GM12872 (cell line): ENCODE data around the gene FUT7.

Experiments
- CTCF ChIP-seq: IDR thresholded peaks from 3 replicates; pipeline ENCODE4 v1.5.1; 2011; ENCODE audit warnings: low read depth, mild to moderate bottlenecking, low read length, moderate library complexity; ENCODE audit not compliant: insufficient read depth

Gene FUT7

GRCh38 chr9:137019891-137020683 is 11.8 kb downstream of the FUT7 start:
- no peak for TF ChIP-seq CTCF

- TF ChIP-seq CTCF = no peak
Observed at GRCh38 chr9:137018761-137019559, 12.9 kb downstream of the FUT7 start.

GRCh38 chr9:137017791-137018497 is 13.9 kb downstream of the FUT7 start:
- TF ChIP-seq CTCF = no peak

- TF ChIP-seq CTCF = no peak
Observed at GRCh38 chr9:137017071-137017470, 14.8 kb downstream of the FUT7 start.

GRCh38 chr9:137016436-137016835 is 15.5 kb downstream of the FUT7 start:
- TF ChIP-seq CTCF = no peak

GRCh38 chr9:137015976-137016375 is 15.9 kb downstream of the FUT7 start:
- no peak for TF ChIP-seq CTCF

- no peak for TF ChIP-seq CTCF
Observed at GRCh38 chr9:137015540-137015930, 16.4 kb downstream of the FUT7 start.
